Stimulated activated naive CD8-positive, alpha-beta T cell treated with anti-CD3 and anti-CD28 coated beads, Interleukin-15, amount 100 ng/mL, for 72 hours (primary cell): ENCODE data around the gene DTNA.
"Not testable (repeated sequence)": the region's sequence is repeated elsewhere in the genome, so short reads cannot be mapped to it uniquely, and the experiment has no call there.

Experiments used
- ATAC-seq: fragments of 150-1000 bp; cut with Tn5 transposase; 2 replicates; pipeline ENCODE4 v1.10.0; 2021; ENCODE audit warnings: mild to moderate bottlenecking, moderate library complexity
- DNase-seq, 2 donors: peaks; one replicate each; pipeline ENCODE4 v3.0.0; 2021 to 2022
- H3K27ac Mint-ChIP-seq, 2 donors: one replicate each; pipeline ENCODE4 v1.8.0; 2022; ENCODE audit warnings: mild to moderate bottlenecking in 2 of 2, mixed read lengths in 2 of 2, moderate library complexity in 2 of 2
- H3K27me3 Mint-ChIP-seq: one replicate; pipeline ENCODE4 v1.8.0; 2022; ENCODE audit warnings: mixed read lengths
- H3K4me1 Mint-ChIP-seq: one replicate; pipeline ENCODE4 v1.8.0; 2022; ENCODE audit warnings: mild to moderate bottlenecking, mixed read lengths
- H3K4me3 Mint-ChIP-seq, 2 donors: one replicate each; pipeline ENCODE4 v1.8.0; 2022; ENCODE audit warnings: mild to moderate bottlenecking in 2 of 2, mixed read lengths in 2 of 2, moderate library complexity in 1 of 2
- H3K9me3 Mint-ChIP-seq, 2 donors: one replicate each; pipeline ENCODE4 v1.8.0; 2022; ENCODE audit warnings: mixed read lengths in 2 of 2

The DTNA gene

GRCh38 chr18:34709104-34709503 is 994 bp upstream of the DTNA start:
- H3K27ac Mint-ChIP-seq = no peak overlapping the region
- no peaks in the 10 kb centered on the region for H3K4me1 Mint-ChIP-seq
- H3K27me3 Mint-ChIP-seq = peaks cover 4% of the 10 kb centered on the region
- no peaks in the 10 kb centered on the region for H3K9me3 Mint-ChIP-seq
- H3K4me3 Mint-ChIP-seq = no peak overlapping the region
- DNase-seq (no peak), ATAC-seq (no peak)

DNA sequence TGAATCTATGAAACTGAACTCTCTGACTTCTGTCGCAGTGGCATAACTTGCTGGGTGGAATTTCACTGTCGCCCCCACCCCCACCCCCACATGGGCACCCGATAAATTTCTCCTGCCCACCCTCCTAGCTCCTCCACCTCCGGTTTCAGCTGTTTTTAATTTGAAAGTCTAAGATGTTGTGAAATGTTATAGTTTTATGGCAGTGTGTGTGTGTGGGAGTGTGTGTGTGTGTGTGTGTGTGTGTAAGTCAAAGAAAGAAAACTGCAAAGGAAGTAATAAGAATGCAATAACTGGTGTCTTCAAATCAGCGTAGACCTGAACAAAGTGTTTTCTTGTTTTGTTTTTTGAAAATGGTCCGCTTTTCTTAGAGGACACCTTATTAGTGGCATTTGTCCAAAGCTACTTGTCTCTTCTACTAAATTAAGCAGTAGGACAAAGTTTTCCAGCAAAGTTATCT is 388 bp downstream of the DTNA start:
- no peaks in the 10 kb centered on the region for H3K9me3 Mint-ChIP-seq
- no peak overlapping the region for H3K27ac Mint-ChIP-seq
- H3K4me1 Mint-ChIP-seq = no peaks in the 10 kb centered on the region
- no peaks in the 10 kb centered on the region for H3K27me3 Mint-ChIP-seq
- H3K4me3 Mint-ChIP-seq = no peak overlapping the region
- DNase-seq (no peak), ATAC-seq (no peak)

GRCh38 chr18:34710934-34711333 is 836 bp downstream of the DTNA start:
- H3K9me3 Mint-ChIP-seq = no peaks in the 10 kb centered on the region
- H3K4me1 Mint-ChIP-seq = no peaks in the 10 kb centered on the region
- H3K4me3 Mint-ChIP-seq = no peak overlapping the region
- ATAC-seq (no peak), DNase-seq (no peak)
- no peaks in the 10 kb centered on the region for H3K27me3 Mint-ChIP-seq
- no peak overlapping the region for H3K27ac Mint-ChIP-seq

GRCh38 chr18:34716111-34716510 is 6.0 kb downstream of the DTNA start:
- H3K4me1 Mint-ChIP-seq, H3K27me3 Mint-ChIP-seq, H3K4me3 Mint-ChIP-seq, H3K9me3 Mint-ChIP-seq, H3K27ac Mint-ChIP-seq, ATAC-seq, DNase-seq: not testable (repeated sequence)

- DNase-seq (no peak), ATAC-seq (no peak)
- Mint-ChIP-seq H3K27me3 (no peaks in the 10 kb centered on the region), H3K27ac (no peak overlapping the region), H3K9me3 (no peaks in the 10 kb centered on the region), H3K4me1 (no peaks in the 10 kb centered on the region), H3K4me3 (no peak overlapping the region)
Observed at GRCh38 chr18:34718610-34719009, 8.5 kb downstream of the DTNA start.

DNA sequence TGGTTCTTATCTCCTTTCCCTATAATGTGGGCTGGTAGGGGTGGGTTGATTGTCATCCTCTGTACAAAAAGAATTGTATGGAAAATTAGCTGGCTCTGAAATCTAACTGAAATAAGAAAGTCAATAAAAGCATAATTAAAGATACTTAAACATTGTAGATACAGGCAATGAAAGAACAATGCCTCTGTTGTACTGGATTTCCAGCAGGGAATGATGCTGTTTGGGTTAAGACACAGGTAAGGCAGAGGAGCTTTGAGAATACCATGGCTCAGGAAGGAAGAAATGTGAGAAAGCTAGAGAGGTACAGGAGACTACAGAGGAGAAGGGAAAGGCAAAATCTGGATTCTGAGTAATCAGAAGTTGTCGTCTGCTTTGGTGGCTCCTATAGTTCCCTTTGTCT is 10.1 kb downstream of the DTNA start:
- ATAC-seq = no peak
- no peak overlapping the region for H3K4me3 Mint-ChIP-seq
- no peaks in the 10 kb centered on the region for H3K27me3 Mint-ChIP-seq

GRCh38 chr18:34723143-34723542 is 13.0 kb downstream of the DTNA start:
- no peak overlapping the region for H3K4me3 Mint-ChIP-seq
- no peak overlapping the region for H3K27ac Mint-ChIP-seq
- H3K4me1 Mint-ChIP-seq = no peaks in the 10 kb centered on the region
- no peak for DNase-seq
- no peaks in the 10 kb centered on the region for H3K27me3 Mint-ChIP-seq
- no peaks in the 10 kb centered on the region for H3K9me3 Mint-ChIP-seq
- peak; percentile 49 for ATAC-seq

More for the DNA sequence above, 10.1 kb downstream of the DTNA start:
- Mint-ChIP-seq H3K27ac (no peak overlapping the region), H3K9me3 (no peaks in the 10 kb centered on the region), H3K4me1 (no peaks in the 10 kb centered on the region)
- DNase-seq = no peak

GRCh38 chr18:34725737-34726136 is 15.6 kb downstream of the DTNA start:
- DNase-seq, H3K27me3 Mint-ChIP-seq, H3K4me1 Mint-ChIP-seq, H3K4me3 Mint-ChIP-seq, ATAC-seq, H3K27ac Mint-ChIP-seq, H3K9me3 Mint-ChIP-seq: not testable (repeated sequence)

- no peaks in the 10 kb centered on the region for H3K27me3 Mint-ChIP-seq
- no peak overlapping the region for H3K27ac Mint-ChIP-seq
- H3K9me3 Mint-ChIP-seq = no peaks in the 10 kb centered on the region
- H3K4me3 Mint-ChIP-seq = no peak overlapping the region
- ATAC-seq (peak; percentile 48), DNase-seq (no peak)
- H3K4me1 Mint-ChIP-seq = no peaks in the 10 kb centered on the region
Observed at GRCh38 chr18:34726286-34727004, 16.3 kb downstream of the DTNA start.

DNA sequence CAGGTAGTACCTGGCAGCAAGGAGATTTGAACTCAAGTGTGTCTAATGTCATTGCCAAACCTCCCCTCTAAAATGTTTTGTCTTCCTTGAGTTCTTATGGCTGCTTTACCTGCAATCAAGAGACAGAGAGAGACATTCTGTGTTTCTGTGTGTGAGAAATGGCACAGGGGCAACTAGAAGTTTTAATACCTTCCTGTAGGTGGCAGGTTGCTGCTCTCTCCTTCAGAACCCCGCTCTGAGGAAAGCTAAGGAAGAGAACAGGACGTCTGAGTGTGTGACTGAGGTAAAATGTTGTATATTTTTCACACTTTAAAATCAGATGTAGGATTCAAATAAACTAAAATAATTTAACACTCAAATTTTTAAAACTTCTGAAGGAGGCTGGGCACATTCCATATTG is 19.2 kb downstream of the DTNA start:
- H3K27me3 Mint-ChIP-seq = peaks cover 10% of the 10 kb centered on the region
- H3K27ac Mint-ChIP-seq = no peak overlapping the region
- DNase-seq (no peak), ATAC-seq (peak; percentile 70)
- H3K4me3 Mint-ChIP-seq = no peak overlapping the region
- no peaks in the 10 kb centered on the region for H3K4me1 Mint-ChIP-seq
- H3K9me3 Mint-ChIP-seq = no peaks in the 10 kb centered on the region

- Mint-ChIP-seq H3K4me3 (no peak overlapping the region), H3K4me1 (no peaks in the 10 kb centered on the region), H3K27me3 (peaks cover 10% of the 10 kb centered on the region), H3K9me3 (no peaks in the 10 kb centered on the region), H3K27ac (no peak overlapping the region)
- no peak for ATAC-seq
- no peak for DNase-seq
Observed at GRCh38 chr18:34729740-34730355, 19.8 kb downstream of the DTNA start.

GRCh38 chr18:34730774-34731173 is 20.7 kb downstream of the DTNA start:
- H3K4me1 Mint-ChIP-seq = no peaks in the 10 kb centered on the region

GRCh38 chr18:34734056-34734455 is 24.0 kb downstream of the DTNA start:
- peaks cover 10% of the 10 kb centered on the region for H3K27me3 Mint-ChIP-seq
- H3K9me3 Mint-ChIP-seq = no peaks in the 10 kb centered on the region
- DNase-seq (no peak), ATAC-seq (no peak)
- no peaks in the 10 kb centered on the region for H3K4me1 Mint-ChIP-seq
- H3K27ac Mint-ChIP-seq = no peak overlapping the region
- H3K4me3 Mint-ChIP-seq = no peak overlapping the region

More at GRCh38 chr18:34730774-34731173, 20.7 kb downstream of the DTNA start:
- ATAC-seq = no peak
- no peak overlapping the region for H3K4me3 Mint-ChIP-seq
- no peaks in the 10 kb centered on the region for H3K9me3 Mint-ChIP-seq
- no peak overlapping the region for H3K27ac Mint-ChIP-seq
- no peak for DNase-seq
- H3K27me3 Mint-ChIP-seq = peaks cover 10% of the 10 kb centered on the region

- not testable (repeated sequence) for H3K4me3 Mint-ChIP-seq, DNase-seq, H3K27ac Mint-ChIP-seq, ATAC-seq, H3K9me3 Mint-ChIP-seq, H3K4me1 Mint-ChIP-seq
- peaks cover 10% of the 10 kb centered on the region for H3K27me3 Mint-ChIP-seq
Observed at GRCh38 chr18:34734526-34734925, 24.4 kb downstream of the DTNA start.

GRCh38 chr18:34738175-34738894 is 28.2 kb downstream of the DTNA start:
- H3K27me3 Mint-ChIP-seq = no peaks in the 10 kb centered on the region
- DNase-seq (no peak), ATAC-seq (no peak)
- H3K27ac Mint-ChIP-seq = no peak overlapping the region
- no peaks in the 10 kb centered on the region for H3K9me3 Mint-ChIP-seq
- H3K4me1 Mint-ChIP-seq = no peaks in the 10 kb centered on the region
- no peak overlapping the region for H3K4me3 Mint-ChIP-seq

DNA sequence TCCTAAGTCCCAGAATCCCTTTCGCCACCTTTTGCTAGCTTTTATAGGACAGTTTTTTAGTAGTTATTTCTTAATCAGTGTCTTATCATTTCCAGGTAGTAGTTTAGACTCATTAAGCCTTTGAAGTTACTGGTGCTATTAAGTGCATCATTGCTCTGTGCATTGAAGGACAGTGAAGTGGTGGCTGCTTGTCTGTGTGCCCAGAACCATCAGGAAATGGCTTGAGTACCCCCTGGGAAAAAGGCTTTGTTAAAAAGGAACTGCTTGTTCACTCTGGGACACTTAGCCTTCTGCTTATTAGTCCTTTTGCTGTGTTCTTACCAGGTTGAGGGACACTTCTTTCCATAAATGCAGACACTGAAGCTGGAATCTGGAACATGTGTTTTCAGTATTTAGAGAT is 30.0 kb downstream of the DTNA start:
- DNase-seq (no peak), ATAC-seq (no peak)
- no peak overlapping the region for H3K4me3 Mint-ChIP-seq
- no peaks in the 10 kb centered on the region for H3K27me3 Mint-ChIP-seq
- no peak overlapping the region for H3K27ac Mint-ChIP-seq
- H3K4me1 Mint-ChIP-seq = no peaks in the 10 kb centered on the region
- no peaks in the 10 kb centered on the region for H3K9me3 Mint-ChIP-seq
